Suprapubic skin (tissue), 4 donors: ENCODE data around the gene IGFBP5. TPM values are rescaled to one million over a fixed set of nuclear protein-coding genes. Genes with fewer than 3 reads are reported as not detected.
A peak's percentile ranks its signal among the peaks of the same experiment; 100 is the strongest.

Experiments
- DNase-seq, 2 donors: peaks; one replicate each; pipeline ENCODE4 v3.0.0-alpha.2; 2019; ENCODE audit warnings: low spot score in 2 of 2
- H3K27ac ChIP-seq: fragments of 200-600 bp; sonication (generic); one replicate; pipeline ENCODE4 v1.5.1; 2019
- H3K27me3 ChIP-seq: fragments of 200-600 bp; sonication (generic); one replicate; pipeline ENCODE4 v1.5.1; 2019
- H3K36me3 ChIP-seq: fragments of 200-600 bp; sonication (generic); one replicate; pipeline ENCODE4 v1.5.1; 2019
- H3K4me1 ChIP-seq: fragments of 200-600 bp; sonication (generic); one replicate; pipeline ENCODE4 v1.5.1; 2019
- H3K4me3 ChIP-seq: fragments of 200-600 bp; sonication (generic); one replicate; pipeline ENCODE4 v1.5.1; 2019; ENCODE audit warnings: mild to moderate bottlenecking
- H3K9me3 ChIP-seq: fragments of 200-600 bp; sonication (generic); one replicate; pipeline ENCODE4 v1.5.1; 2019
- EP300 ChIP-seq: sonication (generic); formaldehyde crosslinking; IDR thresholded peaks from one replicate; pipeline ENCODE4 v1.6.1; 2017; ENCODE audit warnings: antibody characterized with exemption
- POLR2A ChIP-seq, 2 donors: fragments of 450-650 bp; IDR thresholded peaks; one replicate each; pipeline ENCODE4 v1.6.1; 2017; ENCODE audit warnings: antibody characterized with exemption in 2 of 2, mild to moderate bottlenecking in 2 of 2, moderate library complexity in 2 of 2
- POLR2AphosphoS5 ChIP-seq, 3 donors: sonication (generic); formaldehyde crosslinking; IDR thresholded peaks; one replicate each; pipeline ENCODE4 v1.6.1; 2017; ENCODE audit warnings: antibody characterized with exemption in 3 of 3
- WGBS: methylation state at CpG from one replicate; pipeline ENCODE4 v1.1.5; 2018; 5-methylcytosine and 5-hydroxymethylcytosine counted together
- total RNA-seq, 4 donors: library from RNA; depleted of rRNA; stranded (reverse); fragments of >200 nt; gene quantifications; one replicate each; pipeline ENCODE4 v1.1.0, GENCODE V29; 2016
- TF ChIP-seq, protein P1 (sequence below), 2 donors: fragments of 200-600 bp in 1 of 2; fragments of 450-650 bp in 1 of 2; sonication (generic) in 1 of 2; IDR thresholded peaks; one replicate each; pipeline ENCODE4 v1.5.1; 2016 to 2019; ENCODE audit warnings: antibody characterized with exemption in 2 of 2, mild to moderate bottlenecking in 1 of 2, moderate library complexity in 1 of 2

Gene IGFBP5
- total RNA-seq, 4 donors from 2014 or later: 79.1 to 424 (median 163) TPM

- H3K36me3 ChIP-seq: peaks cover 44% of the 10 kb centered on the region
- H3K4me3 ChIP-seq: no peak overlapping the region
- peak overlapping the region; percentile 12 for H3K27ac ChIP-seq
- peaks cover 24% of the 10 kb centered on the region for H3K4me1 ChIP-seq
- 84% methylated on average over 21 of the region's 21 CpGs for WGBS
- no peak for TF ChIP-seq POLR2A (IDR thresholded peaks at IDR 0.05)
- no peak for TF ChIP-seq POLR2AphosphoS5 (IDR thresholded peaks at IDR 0.05)
- TF ChIP-seq, protein P1, sequence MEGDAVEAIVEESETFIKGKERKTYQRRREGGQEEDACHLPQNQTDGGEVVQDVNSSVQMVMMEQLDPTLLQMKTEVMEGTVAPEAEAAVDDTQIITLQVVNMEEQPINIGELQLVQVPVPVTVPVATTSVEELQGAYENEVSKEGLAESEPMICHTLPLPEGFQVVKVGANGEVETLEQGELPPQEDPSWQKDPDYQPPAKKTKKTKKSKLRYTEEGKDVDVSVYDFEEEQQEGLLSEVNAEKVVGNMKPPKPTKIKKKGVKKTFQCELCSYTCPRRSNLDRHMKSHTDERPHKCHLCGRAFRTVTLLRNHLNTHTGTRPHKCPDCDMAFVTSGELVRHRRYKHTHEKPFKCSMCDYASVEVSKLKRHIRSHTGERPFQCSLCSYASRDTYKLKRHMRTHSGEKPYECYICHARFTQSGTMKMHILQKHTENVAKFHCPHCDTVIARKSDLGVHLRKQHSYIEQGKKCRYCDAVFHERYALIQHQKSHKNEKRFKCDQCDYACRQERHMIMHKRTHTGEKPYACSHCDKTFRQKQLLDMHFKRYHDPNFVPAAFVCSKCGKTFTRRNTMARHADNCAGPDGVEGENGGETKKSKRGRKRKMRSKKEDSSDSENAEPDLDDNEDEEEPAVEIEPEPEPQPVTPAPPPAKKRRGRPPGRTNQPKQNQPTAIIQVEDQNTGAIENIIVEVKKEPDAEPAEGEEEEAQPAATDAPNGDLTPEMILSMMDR (IDR thresholded peaks at IDR 0.05): no peak
- no peak for TF ChIP-seq EP300
- no peaks in the 10 kb centered on the region for H3K27me3 ChIP-seq
- H3K9me3 ChIP-seq: no peaks in the 10 kb centered on the region
- no peak for DNase-seq
Measured at GRCh38 chr2:216678813-216679657, 16.3 kb downstream of the IGFBP5 start.

GRCh38 chr2:216678098-216678465, 17.3 kb downstream of the IGFBP5 start:
- TF ChIP-seq POLR2A (IDR thresholded peaks at IDR 0.05) (no peak), POLR2AphosphoS5 (IDR thresholded peaks at IDR 0.05) (no peak), EP300 (no peak)
- TF ChIP-seq, protein P1 (IDR thresholded peaks at IDR 0.05): no peak
- no peak for DNase-seq
- peaks cover 15% of the 10 kb centered on the region for H3K4me1 ChIP-seq
- H3K36me3 ChIP-seq: peaks cover 45% of the 10 kb centered on the region
- H3K4me3 ChIP-seq: no peak overlapping the region
- H3K27me3 ChIP-seq: no peaks in the 10 kb centered on the region
- no peak overlapping the region for H3K27ac ChIP-seq
- 86% methylated on average over 11 of the region's 12 CpGs for WGBS
- no peaks in the 10 kb centered on the region for H3K9me3 ChIP-seq

DNA sequence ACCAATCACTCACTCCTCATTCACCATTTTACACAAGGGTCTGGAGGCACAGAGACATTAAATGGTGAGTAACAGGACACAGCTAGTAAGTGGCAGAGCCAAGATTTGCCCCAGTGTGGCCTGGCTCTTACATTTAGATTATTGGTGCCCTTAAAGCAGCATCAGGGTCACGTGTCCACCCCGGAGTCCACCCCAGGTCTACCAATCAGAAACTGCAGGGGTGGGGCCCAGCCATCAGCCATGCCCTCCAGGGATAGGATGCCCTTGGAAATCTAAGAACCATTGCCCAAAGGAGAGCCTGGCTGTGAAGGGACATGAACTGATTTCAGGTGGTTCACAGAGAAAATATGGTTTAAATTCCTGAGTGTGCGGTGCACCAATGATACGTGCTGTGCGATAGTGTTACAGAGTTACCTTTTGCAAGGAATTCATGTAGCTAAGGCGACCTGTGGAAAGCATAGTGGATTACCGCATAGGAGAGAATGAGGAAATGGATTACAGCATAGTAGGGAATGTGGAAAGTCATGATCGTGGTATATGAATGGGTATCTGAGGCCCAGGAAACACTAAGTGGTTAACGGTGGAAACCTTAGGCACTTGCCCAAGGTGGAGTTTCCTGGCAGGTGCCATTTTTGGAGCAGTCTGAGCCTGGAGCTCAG, 17.8 kb downstream of the IGFBP5 start:
- no peaks in the 10 kb centered on the region for H3K27me3 ChIP-seq
- DNase-seq: no peak
- H3K4me1 ChIP-seq: peaks cover 10% of the 10 kb centered on the region
- TF ChIP-seq POLR2AphosphoS5 (IDR thresholded peaks at IDR 0.05) (no peak), EP300 (no peak), POLR2A (IDR thresholded peaks at IDR 0.05) (no peak)
- TF ChIP-seq, protein P1 (IDR thresholded peaks at IDR 0.05): no peak
- no peak overlapping the region for H3K4me3 ChIP-seq
- H3K36me3 ChIP-seq: peaks cover 45% of the 10 kb centered on the region
- no peaks in the 10 kb centered on the region for H3K9me3 ChIP-seq
- 79% methylated on average over 9 of the region's 9 CpGs for WGBS
- no peak overlapping the region for H3K27ac ChIP-seq

DNA sequence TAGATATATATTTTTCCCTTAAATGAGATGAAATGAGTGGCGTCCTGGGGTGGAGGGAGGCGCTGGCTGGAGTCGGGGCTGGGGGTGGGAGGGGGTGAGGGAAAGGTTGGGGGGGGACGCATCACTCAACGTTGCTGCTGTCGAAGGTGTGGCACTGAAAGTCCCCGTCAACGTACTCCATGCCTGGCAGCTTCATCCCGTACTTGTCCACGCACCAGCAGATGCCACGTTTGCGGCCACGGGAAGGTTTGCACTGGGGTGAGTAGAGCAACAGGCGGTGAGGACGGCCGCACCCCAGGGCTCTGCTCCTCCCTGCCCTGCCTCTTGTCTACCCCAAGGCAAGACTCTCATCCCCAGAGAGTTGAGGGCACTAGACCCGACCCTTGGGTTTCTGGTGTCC, 18.7 kb downstream of the IGFBP5 start:
- DNase-seq: no peak
- no peak overlapping the region for H3K4me3 ChIP-seq
- H3K36me3 ChIP-seq: peaks cover 45% of the 10 kb centered on the region
- H3K27me3 ChIP-seq: no peaks in the 10 kb centered on the region
- H3K4me1 ChIP-seq: peaks cover under 1% of the 10 kb centered on the region
- H3K27ac ChIP-seq: no peak overlapping the region
- H3K9me3 ChIP-seq: no peaks in the 10 kb centered on the region
- 83% methylated on average over 17 of the region's 17 CpGs for WGBS
- TF ChIP-seq EP300 (no peak), POLR2A (IDR thresholded peaks at IDR 0.05) (no peak), POLR2AphosphoS5 (IDR thresholded peaks at IDR 0.05) (no peak)
- TF ChIP-seq, protein P1 (IDR thresholded peaks at IDR 0.05): no peak

DNA sequence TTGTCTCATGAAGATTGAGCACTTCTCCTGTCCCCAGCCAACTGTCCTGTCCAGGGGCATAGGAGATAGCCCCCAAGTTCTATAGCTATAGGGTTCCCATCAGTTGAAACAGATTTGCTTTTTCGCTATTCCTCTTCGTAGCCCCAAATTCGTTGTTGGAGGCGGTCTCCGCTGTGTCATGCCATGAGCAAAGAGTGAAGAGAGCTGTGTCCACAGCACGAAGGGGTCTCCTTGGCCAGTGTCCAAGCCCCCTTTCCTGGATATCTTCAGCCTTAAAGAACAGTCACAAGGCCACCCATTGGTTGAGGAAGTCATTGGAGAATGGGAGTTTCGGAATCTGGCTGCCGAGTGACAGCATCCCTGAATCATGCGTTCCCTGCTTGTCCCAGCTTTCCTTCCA, 21.0 kb downstream of the IGFBP5 start:
- 78% methylated on average over 8 of the region's 9 CpGs for WGBS
- Histone ChIP-seq H3K9me3 (no peaks in the 10 kb centered on the region), H3K4me3 (no peak overlapping the region), H3K4me1 (no peaks in the 10 kb centered on the region), H3K27me3 (no peaks in the 10 kb centered on the region), H3K36me3 (peaks cover 39% of the 10 kb centered on the region), H3K27ac (no peak overlapping the region)
- no peak for TF ChIP-seq EP300
- no peak for TF ChIP-seq POLR2A (IDR thresholded peaks at IDR 0.05)
- no peak for TF ChIP-seq POLR2AphosphoS5 (IDR thresholded peaks at IDR 0.05)
- TF ChIP-seq, protein P1 (IDR thresholded peaks at IDR 0.05): no peak
- no peak for DNase-seq
